Upper lobe of left lung (tissue), 4 donors: Measurements from ENCODE around the gene NAMPT.

Experiments
- CTCF ChIP-seq, 6 experiments: fragments of 450-650 bp in 4 of 6; fragments of 200-600 bp in 2 of 6; sonication (generic) in 2 of 6; IDR thresholded peaks; one replicate each; pipeline ENCODE4 v1.5.1; 2016 to 2019; ENCODE audit warnings: antibody characterized with exemption in 6 of 6
- POLR2AphosphoS5 ChIP-seq, 2 donors: sonication (generic); formaldehyde crosslinking; IDR thresholded peaks; one replicate each; pipeline ENCODE4 v1.5.1; 2017; ENCODE audit warnings: antibody characterized with exemption in 2 of 2

DNA sequence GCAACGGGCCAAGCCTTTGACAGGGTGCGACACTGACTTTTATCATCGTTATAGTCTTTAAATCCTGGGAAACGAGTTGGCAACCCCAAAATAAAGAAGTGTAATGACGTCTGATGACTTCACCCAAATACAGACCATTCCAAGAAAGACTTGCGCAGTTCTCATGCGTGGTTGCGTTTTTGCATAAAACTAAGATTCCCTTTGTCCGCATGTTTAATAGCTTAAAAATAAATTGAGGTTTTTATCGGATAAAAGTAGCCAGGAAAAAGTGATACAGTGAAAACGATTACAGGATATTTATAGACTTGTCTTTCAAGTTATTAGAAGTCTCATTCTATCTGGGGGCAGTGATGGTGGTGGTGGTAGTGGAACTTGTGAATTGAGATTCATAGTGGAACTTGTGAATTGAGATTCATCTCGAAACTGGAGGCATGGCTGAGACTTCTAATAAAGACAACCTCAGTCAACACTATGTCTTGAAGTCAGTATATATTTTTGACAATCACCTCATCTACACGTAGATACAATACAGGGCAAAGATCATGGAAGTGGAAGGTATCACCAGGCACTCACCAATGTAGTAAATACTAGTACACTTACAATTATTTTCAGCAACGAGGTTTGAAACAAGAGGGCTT, 1.2 kb upstream of the NAMPT start:
- TF ChIP-seq CTCF (IDR thresholded peaks at IDR 0.05) (no peak), POLR2AphosphoS5 (IDR thresholded peaks at IDR 0.05) (no peak)
